Measurements from ENCODE around the gene ANKRD33B. TPM values are rescaled to one million over a fixed set of nuclear protein-coding genes. Genes with fewer than 3 reads are reported as not detected.

The ANKRD33B gene
- total RNA-seq, 1 donor from 2014 or later = 2.2 TPM

- Histone ChIP-seq H3K4me3 (no peak overlapping the region), H4K20me1 (ENCODE audit: low read depth) (no peaks in the 10 kb centered on the region), H3K4me2 (no peak overlapping the region), H3K27ac (no peak overlapping the region), H3K9ac (no peak overlapping the region), H3K4me1 (no peaks in the 10 kb centered on the region), H2AFZ (replicated peaks) (no peak overlapping the region), H3K36me3 (no peaks in the 10 kb centered on the region), H3F3A (ENCODE audit: low read depth) (no peaks in the 10 kb centered on the region), H3K27me3 (no peaks in the 10 kb centered on the region), H3K9me3 (ENCODE audit: low read depth) (no peaks in the 10 kb centered on the region), H3K79me2 (ENCODE audit: low read depth) (no peaks in the 10 kb centered on the region)
- DNase-seq (ENCODE audit: low spot score) = no peak
- Mint-ChIP-seq H3K27ac (peak overlapping the region; percentile 18), H3K4me3 (no peak overlapping the region), H3K4me1 (peaks cover 7% of the 10 kb centered on the region), H3K9me3 (peaks cover 14% of the 10 kb centered on the region), H3K27me3 (ENCODE audit: insufficient read depth, low read depth) (no peaks in the 10 kb centered on the region), H3K36me3 (peaks cover 32% of the 10 kb centered on the region)
- TF ChIP-seq CTCF (IDR thresholded peaks at IDR 0.05) = no peak
- no peak for TF ChIP-seq EZH2 (IDR thresholded peaks at IDR 0.05)
- no peak for TF ChIP-seq EZH2phosphoT487 (IDR thresholded peaks at IDR 0.05)
These were observed 119.1 kb downstream of the ANKRD33B start for GRCh38 chr5:10682801-10683525.

- H3K4me1 ChIP-seq = no peaks in the 10 kb centered on the region
- H3K9ac ChIP-seq = no peak overlapping the region
- Mint-ChIP-seq H3K36me3 (peaks cover 37% of the 10 kb centered on the region), H3K27ac (no peak overlapping the region), H3K4me1 (peaks cover 7% of the 10 kb centered on the region), H3K27me3 (ENCODE audit: insufficient read depth, low read depth) (no peaks in the 10 kb centered on the region), H3K9me3 (peaks cover 14% of the 10 kb centered on the region), H3K4me3 (no peak overlapping the region)
- no peak overlapping the region for H3K4me3 ChIP-seq
- no peak overlapping the region for H3K4me2 ChIP-seq
- H3K36me3 ChIP-seq = no peaks in the 10 kb centered on the region
- no peaks in the 10 kb centered on the region for H3K9me3 ChIP-seq (ENCODE audit: low read depth)
- TF ChIP-seq EZH2 (IDR thresholded peaks at IDR 0.05) = no peak
- no peak for TF ChIP-seq CTCF (IDR thresholded peaks at IDR 0.05)
- TF ChIP-seq EZH2phosphoT487 (IDR thresholded peaks at IDR 0.05) = no peak
- no peaks in the 10 kb centered on the region for H3K27me3 ChIP-seq
- H3K27ac ChIP-seq = no peak overlapping the region
- no peak for DNase-seq (ENCODE audit: low spot score)
- no peak overlapping the region for H2AFZ ChIP-seq (replicated peaks)
- H3F3A ChIP-seq (ENCODE audit: low read depth) = peaks cover under 1% of the 10 kb centered on the region
- H4K20me1 ChIP-seq (ENCODE audit: low read depth) = no peaks in the 10 kb centered on the region
- H3K79me2 ChIP-seq (ENCODE audit: low read depth) = no peaks in the 10 kb centered on the region
These were observed 120.6 kb downstream of the ANKRD33B start for GRCh38 chr5:10684303-10685086.

- no peak overlapping the region for H3K9ac ChIP-seq
- H3K27ac ChIP-seq = no peak overlapping the region
- peak overlapping the region; percentile 62 for H3K27ac Mint-ChIP-seq
- peaks cover 38% of the 10 kb centered on the region for H3K36me3 Mint-ChIP-seq
- H3K4me1 Mint-ChIP-seq = peaks cover 7% of the 10 kb centered on the region
- H3K79me2 ChIP-seq (ENCODE audit: low read depth) = no peaks in the 10 kb centered on the region
- no peak for DNase-seq (ENCODE audit: low spot score)
- peaks cover 14% of the 10 kb centered on the region for H3K9me3 Mint-ChIP-seq
- H3F3A ChIP-seq (ENCODE audit: low read depth) = peaks cover 3% of the 10 kb centered on the region
- H3K4me3 ChIP-seq = no peak overlapping the region
- no peak overlapping the region for H2AFZ ChIP-seq (replicated peaks)
- no peak overlapping the region for H3K4me3 Mint-ChIP-seq
- H3K27me3 ChIP-seq = no peaks in the 10 kb centered on the region
- TF ChIP-seq EZH2phosphoT487 (IDR thresholded peaks at IDR 0.05) = no peak
- no peak for TF ChIP-seq EZH2 (IDR thresholded peaks at IDR 0.05)
- TF ChIP-seq CTCF (IDR thresholded peaks at IDR 0.05) = no peak
- H3K36me3 ChIP-seq = no peaks in the 10 kb centered on the region
- no peaks in the 10 kb centered on the region for H3K27me3 Mint-ChIP-seq (ENCODE audit: insufficient read depth, low read depth)
- no peaks in the 10 kb centered on the region for H4K20me1 ChIP-seq (ENCODE audit: low read depth)
- H3K9me3 ChIP-seq (ENCODE audit: low read depth) = no peaks in the 10 kb centered on the region
- no peak overlapping the region for H3K4me2 ChIP-seq
- no peaks in the 10 kb centered on the region for H3K4me1 ChIP-seq
These were observed 121.2 kb downstream of the ANKRD33B start for GRCh38 chr5:10685115-10685521.

Measured in neural progenitor cell (in vitro differentiated cells).